ENCODE measurements around the gene LRTM2. TPM values are rescaled to one million over a fixed set of nuclear protein-coding genes. Genes with fewer than 3 reads are reported as not detected.

The LRTM2 gene
- not detected in 2 replicates for total RNA-seq
- long read RNA-seq, result 0 reads

- no peak within 1 kb of the TSS for H3K27ac Mint-ChIP-seq (ENCODE audit: unreplicated experiment)
- peaks cover 2% of the 10 kb centered on the region for H3K36me3 Mint-ChIP-seq (ENCODE audit: unreplicated experiment)
- no peak for DNase-seq (ENCODE audit: extremely low spot score, unreplicated experiment)
- TF ChIP-seq, protein P1, sequence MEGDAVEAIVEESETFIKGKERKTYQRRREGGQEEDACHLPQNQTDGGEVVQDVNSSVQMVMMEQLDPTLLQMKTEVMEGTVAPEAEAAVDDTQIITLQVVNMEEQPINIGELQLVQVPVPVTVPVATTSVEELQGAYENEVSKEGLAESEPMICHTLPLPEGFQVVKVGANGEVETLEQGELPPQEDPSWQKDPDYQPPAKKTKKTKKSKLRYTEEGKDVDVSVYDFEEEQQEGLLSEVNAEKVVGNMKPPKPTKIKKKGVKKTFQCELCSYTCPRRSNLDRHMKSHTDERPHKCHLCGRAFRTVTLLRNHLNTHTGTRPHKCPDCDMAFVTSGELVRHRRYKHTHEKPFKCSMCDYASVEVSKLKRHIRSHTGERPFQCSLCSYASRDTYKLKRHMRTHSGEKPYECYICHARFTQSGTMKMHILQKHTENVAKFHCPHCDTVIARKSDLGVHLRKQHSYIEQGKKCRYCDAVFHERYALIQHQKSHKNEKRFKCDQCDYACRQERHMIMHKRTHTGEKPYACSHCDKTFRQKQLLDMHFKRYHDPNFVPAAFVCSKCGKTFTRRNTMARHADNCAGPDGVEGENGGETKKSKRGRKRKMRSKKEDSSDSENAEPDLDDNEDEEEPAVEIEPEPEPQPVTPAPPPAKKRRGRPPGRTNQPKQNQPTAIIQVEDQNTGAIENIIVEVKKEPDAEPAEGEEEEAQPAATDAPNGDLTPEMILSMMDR (IDR thresholded peaks at IDR 0.05), result no peak
- peaks cover 59% of the 10 kb centered on the region for H3K27me3 Mint-ChIP-seq (ENCODE audit: unreplicated experiment)
- H3K4me3 Mint-ChIP-seq (ENCODE audit: unreplicated experiment), result no peak within 1 kb of the TSS
- no peaks in the 10 kb centered on the region for H3K4me1 Mint-ChIP-seq (ENCODE audit: unreplicated experiment)
- no peaks in the 10 kb centered on the region for H3K9me3 Mint-ChIP-seq (ENCODE audit: unreplicated experiment)
Measured at GRCh38 chr12:1820191-1820895, at the start of gene LRTM2. LRTM2 (plus strand) TSS chr12:1820565; CDS start chr12:1828149, 7,584 bp downstream.

GRCh38 chr12:1773937-1774655 lies 46.3 kb upstream of the LRTM2 start:
- H3K9me3 Mint-ChIP-seq (ENCODE audit: unreplicated experiment), result no peaks in the 10 kb centered on the region
- DNase-seq (ENCODE audit: extremely low spot score, unreplicated experiment), result no peak
- H3K27me3 Mint-ChIP-seq (ENCODE audit: unreplicated experiment), result no peaks in the 10 kb centered on the region
- H3K27ac Mint-ChIP-seq (ENCODE audit: unreplicated experiment), result no peak overlapping the region
- no peak overlapping the region for H3K4me3 Mint-ChIP-seq (ENCODE audit: unreplicated experiment)
- TF ChIP-seq, protein P1 (IDR thresholded peaks at IDR 0.05), result no peak
- peaks cover 16% of the 10 kb centered on the region for H3K36me3 Mint-ChIP-seq (ENCODE audit: unreplicated experiment)
- H3K4me1 Mint-ChIP-seq (ENCODE audit: unreplicated experiment), result peaks cover 54% of the 10 kb centered on the region

- peaks cover 69% of the 10 kb centered on the region for H3K4me1 Mint-ChIP-seq (ENCODE audit: unreplicated experiment)
- TF ChIP-seq, protein P1 (IDR thresholded peaks at IDR 0.05), result no peak
- H3K36me3 Mint-ChIP-seq (ENCODE audit: unreplicated experiment), result peaks cover 21% of the 10 kb centered on the region
- peak overlapping the region; percentile 55 for H3K4me3 Mint-ChIP-seq (ENCODE audit: unreplicated experiment)
- peak overlapping the region; percentile 75 for H3K27ac Mint-ChIP-seq (ENCODE audit: unreplicated experiment)
- no peaks in the 10 kb centered on the region for H3K27me3 Mint-ChIP-seq (ENCODE audit: unreplicated experiment)
- no peaks in the 10 kb centered on the region for H3K9me3 Mint-ChIP-seq (ENCODE audit: unreplicated experiment)
- no peak for DNase-seq (ENCODE audit: extremely low spot score, unreplicated experiment)
Measured at GRCh38 chr12:1776170-1776921, 44.0 kb upstream of the LRTM2 start.

- Mint-ChIP-seq H3K27me3 (ENCODE audit: unreplicated experiment) (no peaks in the 10 kb centered on the region), H3K9me3 (ENCODE audit: unreplicated experiment) (no peaks in the 10 kb centered on the region), H3K36me3 (ENCODE audit: unreplicated experiment) (peaks cover 19% of the 10 kb centered on the region), H3K27ac (ENCODE audit: unreplicated experiment) (no peak overlapping the region), H3K4me1 (ENCODE audit: unreplicated experiment) (peaks cover 76% of the 10 kb centered on the region), H3K4me3 (ENCODE audit: unreplicated experiment) (no peak overlapping the region)
- TF ChIP-seq, protein P1 (IDR thresholded peaks at IDR 0.05), result no peak
- DNase-seq (ENCODE audit: extremely low spot score, unreplicated experiment), result no peak
Measured at GRCh38 chr12:1777798-1778197, 42.6 kb upstream of the LRTM2 start.
